ENCODE results near the gene CNTF. TPM values are rescaled to one million over a fixed set of nuclear protein-coding genes. Genes with fewer than 3 reads are reported as not detected.
A peak's percentile ranks its signal among the peaks of the same experiment; 100 is the strongest.
"Not testable (repeated sequence)": the region's sequence is repeated elsewhere in the genome, so short reads cannot be mapped to it uniquely, and the experiment has no call there.

Gene CNTF
- total RNA-seq: 1.1 TPM

- DNase-seq: no peak
Measured at GRCh38 chr11:58622344-58622743, at the start of gene CNTF. Gene CNTF (plus strand): TSS chr11:58622665. CDS start chr11:58622753, 88 bp downstream.

- DNase-seq: not testable (repeated sequence)
Measured at GRCh38 chr11:58572906-58573305, 49.6 kb upstream of the CNTF start.

GRCh38 chr11:58573451-58574104, 48.9 kb upstream of the CNTF start:
- peak; percentile 11 for DNase-seq

- DNase-seq: no peak
Measured at GRCh38 chr11:58574881-58575280, 47.6 kb upstream of the CNTF start.

GRCh38 chr11:58575377-58576020, 47.0 kb upstream of the CNTF start, which contains the start of gene LPXN:
Gene LPXN (minus strand): TSS chr11:58575856. CDS start chr11:58575772, 84 bp downstream.
- DNase-seq: no peak

- DNase-seq: peak; percentile 53
Measured at GRCh38 chr11:58576887-58577471, 45.5 kb upstream of the CNTF start.

GRCh38 chr11:58577555-58578135, 44.8 kb upstream of the CNTF start:
- no peak for DNase-seq

GRCh38 chr11:58578136-58578634, 44.3 kb upstream of the CNTF start:
- peak; percentile 99 for DNase-seq

- DNase-seq: peak; percentile 99
Measured at GRCh38 chr11:58578635-58579191, 43.8 kb upstream of the CNTF start, which contains the start of gene ZFP91. Gene ZFP91 (plus strand): TSS chr11:58579063. CDS start chr11:58579282, 219 bp downstream.

- peak; percentile 97 for DNase-seq
Measured at GRCh38 chr11:58579192-58580129, 43.0 kb upstream of the CNTF start.

- no peak for DNase-seq
Measured at GRCh38 chr11:58580311-58580710, 42.2 kb upstream of the CNTF start.

GRCh38 chr11:58582437-58582836, 40.0 kb upstream of the CNTF start:
- DNase-seq: no peak

GRCh38 chr11:58586998-58587397, 35.5 kb upstream of the CNTF start:
- no peak for DNase-seq

GRCh38 chr11:58591659-58592058, 30.8 kb upstream of the CNTF start:
- DNase-seq: no peak

- no peak for DNase-seq
Measured at GRCh38 chr11:58592760-58593472, 29.5 kb upstream of the CNTF start.

- no peak for DNase-seq
Measured at GRCh38 chr11:58594826-58595225, 27.6 kb upstream of the CNTF start.

- no peak for DNase-seq
Measured at GRCh38 chr11:58596621-58597020, 25.8 kb upstream of the CNTF start.

- no peak for DNase-seq
Measured at GRCh38 chr11:58597486-58598144, 24.9 kb upstream of the CNTF start.

GRCh38 chr11:58600510-58600909, 22.0 kb upstream of the CNTF start:
- DNase-seq: no peak
